ENCODE data around the gene CUEDC2. TPM values are rescaled to one million over a fixed set of nuclear protein-coding genes. Genes with fewer than 3 reads are reported as not detected.
A peak's percentile ranks its signal among the peaks of the same experiment; 100 is the strongest.

CUEDC2 gene
- total RNA-seq, 1 experiment from 2014 or later = 64.5 TPM

- Mint-ChIP-seq H3K9me3 (ENCODE audit: unreplicated experiment) (no peaks in the 10 kb centered on the region), H3K36me3 (ENCODE audit: insufficient read depth, unreplicated experiment) (peaks cover 23% of the 10 kb centered on the region), H3K27ac (ENCODE audit: low read depth, unreplicated experiment) (peak overlapping the region; percentile 25), H3K4me1 (ENCODE audit: insufficient read depth, unreplicated experiment) (peaks cover 14% of the 10 kb centered on the region), H3K4me3 (ENCODE audit: unreplicated experiment) (no peak overlapping the region), H3K27me3 (ENCODE audit: insufficient read depth, unreplicated experiment) (no peaks in the 10 kb centered on the region)
- intact Hi-C loops (cut with micrococcal nuclease) = no loop called here
- BruUV-seq (replicated peaks) = no TSS peak
- POLR2A ChIA-PET = interaction anchor here (0.8 to 6.3 kb wide), 4 partner anchors 8 to 45 kb away, joined by 3 to 85 read pairs (median 40); partner anchors contain the start of gene FBXL15
- CTCF ChIA-PET = interaction anchor here (0.6 to 1.0 kb wide), 6 partner anchors 19 to 131 kb away, joined by 3 to 6 read pairs (median 4); no protein-coding TSS in a partner anchor
- no peak for TF ChIP-seq CTCF (IDR thresholded peaks at IDR 0.05; ENCODE audit: unreplicated experiment)
- DNase-seq (ENCODE audit: unreplicated experiment) = no peak
These were observed 21.1 kb upstream of the CUEDC2 start for GRCh38 chr10:102453502-102453901.

- Mint-ChIP-seq H3K27ac (ENCODE audit: low read depth, unreplicated experiment) (peak overlapping the region; percentile 25), H3K4me1 (ENCODE audit: insufficient read depth, unreplicated experiment) (peaks cover 14% of the 10 kb centered on the region), H3K9me3 (ENCODE audit: unreplicated experiment) (no peaks in the 10 kb centered on the region), H3K4me3 (ENCODE audit: unreplicated experiment) (peak overlapping the region; percentile 89), H3K27me3 (ENCODE audit: insufficient read depth, unreplicated experiment) (no peaks in the 10 kb centered on the region), H3K36me3 (ENCODE audit: insufficient read depth, unreplicated experiment) (peaks cover 23% of the 10 kb centered on the region)
- peak; percentile 70 for DNase-seq (ENCODE audit: unreplicated experiment)
- no peak for TF ChIP-seq CTCF (IDR thresholded peaks at IDR 0.05; ENCODE audit: unreplicated experiment)
- no TSS peak for BruUV-seq (replicated peaks)
- CTCF ChIA-PET = interaction anchor here (0.6 to 2.7 kb wide), 10 partner anchors 19 to 284 kb away, joined by 3 to 15 read pairs (median 4); no protein-coding TSS in a partner anchor
- POLR2A ChIA-PET = interaction anchor here (0.6 to 6.3 kb wide), 8 partner anchors 9 to 1422 kb away, joined by 3 to 85 read pairs (median 4); partner anchors contain the start of genes ACTR1A, ARL3, FBXL15 and PDZD7
- intact Hi-C loops (cut with micrococcal nuclease) = no loop called here
These were observed 20.4 kb upstream of the CUEDC2 start for GRCh38 chr10:102452672-102453340.

- TSS peak; percentile 8 for BruUV-seq (replicated peaks)
- peak within 1 kb of the TSS; percentile 80 for H3K27ac Mint-ChIP-seq (ENCODE audit: low read depth, unreplicated experiment)
- peak within 1 kb of the TSS; percentile 89 for H3K4me3 Mint-ChIP-seq (ENCODE audit: unreplicated experiment)
- H3K36me3 Mint-ChIP-seq (ENCODE audit: insufficient read depth, unreplicated experiment) = peaks cover 23% of the 10 kb centered on the region
- TF ChIP-seq CTCF (IDR thresholded peaks at IDR 0.05; ENCODE audit: unreplicated experiment) = no peak
- DNase-seq (ENCODE audit: unreplicated experiment) = no peak
- POLR2A ChIA-PET = interaction anchor here (0.5 to 6.3 kb wide), 28 partner anchors 10 to 1420 kb away, joined by 3 to 85 read pairs (median 4); partner anchors contain the start of genes ACTR1A, ARL3, ARMH3 and BORCS7
- CTCF ChIA-PET = interaction anchor here (0.6 to 2.7 kb wide), 21 partner anchors 10 to 615 kb away, joined by 3 to 15 read pairs (median 4); partner anchors contain the start of gene ACTR1A
- no peaks in the 10 kb centered on the region for H3K9me3 Mint-ChIP-seq (ENCODE audit: unreplicated experiment)
- no peaks in the 10 kb centered on the region for H3K27me3 Mint-ChIP-seq (ENCODE audit: insufficient read depth, unreplicated experiment)
- intact Hi-C loops (cut with micrococcal nuclease) = no loop called here
- peaks cover 14% of the 10 kb centered on the region for H3K4me1 Mint-ChIP-seq (ENCODE audit: insufficient read depth, unreplicated experiment)
These were observed 19.0 kb upstream of the CUEDC2 start, which contains the start of gene C10orf95 for GRCh38 chr10:102451105-102451969. Gene C10orf95, minus strand, starts transcription at chr10:102451543. Its CDS starts 450 bp downstream, at chr10:102451093.

All from MCF 10A (cell line).